DND-41 (cell line): ENCODE results near the gene GYS2.

Experiments used
- ATAC-seq: fragments of 200-7000 bp; cut with Tn5 transposase; 3 replicates; pipeline ENCODE4 v1.9.1; 2021; ENCODE audit warnings: low read depth; ENCODE audit not compliant: insufficient read depth
- DNase-seq: peaks from one replicate; pipeline ENCODE4 v3.0.0-alpha.2; 2020
- H2AFZ ChIP-seq: 2 replicates; pipeline ENCODE4 v1.6.0; 2012; ENCODE audit warnings: low read depth, low read length
- H3K27ac ChIP-seq: 2 replicates; pipeline ENCODE4 v1.5.1; 2012; ENCODE audit warnings: low read length, inconsistent platforms
- H3K27me3 ChIP-seq: fragments of 200-600 bp; sonication (generic); 2 replicates; pipeline ENCODE4 v1.6.0; 2012; ENCODE audit warnings: low read length, mild to moderate bottlenecking, inconsistent platforms; ENCODE audit not compliant: insufficient read depth, poor library complexity
- H3K36me3 ChIP-seq: 2 replicates; pipeline ENCODE4 v1.5.1; 2012; ENCODE audit warnings: low read length, inconsistent platforms; ENCODE audit not compliant: insufficient read depth
- H3K4me1 ChIP-seq: 2 replicates; pipeline ENCODE4 v1.5.1; 2012; ENCODE audit warnings: mild to moderate bottlenecking, low read length; ENCODE audit not compliant: insufficient read depth
- H3K4me2 ChIP-seq: 2 replicates; pipeline ENCODE4 v1.6.0; 2012; ENCODE audit warnings: mild to moderate bottlenecking, moderate library complexity, low read length, inconsistent platforms; ENCODE audit not compliant: insufficient read depth
- H3K4me3 ChIP-seq, 2 experiments: fragments of 200-600 bp in 1 of 2; shearing (Covaris generic) in 1 of 2; 2 replicates each; pipeline ENCODE4 v1.5.1; 2012 to 2016; ENCODE audit warnings: inconsistent platforms in 2 of 2, low read length in 2 of 2, mild to moderate bottlenecking in 2 of 2, low read depth in 1 of 2, moderate library complexity in 1 of 2
- H3K79me2 ChIP-seq: 2 replicates; pipeline ENCODE4 v1.6.0; 2012; ENCODE audit warnings: low read length, inconsistent platforms; ENCODE audit not compliant: insufficient read depth
- H3K9ac ChIP-seq: 2 replicates; pipeline ENCODE4 v1.6.0; 2012; ENCODE audit warnings: low read depth, mild to moderate bottlenecking, inconsistent platforms, low read length, moderate library complexity
- H3K9me3 ChIP-seq: 2 replicates; pipeline ENCODE4 v1.5.1; 2012; ENCODE audit warnings: low read length, moderate library complexity, mild to moderate bottlenecking, inconsistent platforms; ENCODE audit not compliant: insufficient read depth, severe bottlenecking
- H4K20me1 ChIP-seq: 2 replicates; pipeline ENCODE4 v1.6.0; 2012; ENCODE audit warnings: low read length; ENCODE audit not compliant: insufficient read depth
- EZH2 ChIP-seq: IDR thresholded peaks from 3 replicates; pipeline ENCODE4 v1.6.1; 2012; ENCODE audit warnings: borderline replicate concordance, low read depth, mild to moderate bottlenecking, moderate library complexity, low read length, inconsistent platforms; ENCODE audit not compliant: severe bottlenecking
- TF ChIP-seq, protein P1 (sequence below): IDR thresholded peaks from 2 replicates; pipeline ENCODE4 v1.5.1; 2012; ENCODE audit warnings: borderline replicate concordance, low read length, moderate library complexity, mild to moderate bottlenecking; ENCODE audit not compliant: poor library complexity, severe bottlenecking; ENCODE audit errors: extremely low read depth

Gene GYS2

DNA sequence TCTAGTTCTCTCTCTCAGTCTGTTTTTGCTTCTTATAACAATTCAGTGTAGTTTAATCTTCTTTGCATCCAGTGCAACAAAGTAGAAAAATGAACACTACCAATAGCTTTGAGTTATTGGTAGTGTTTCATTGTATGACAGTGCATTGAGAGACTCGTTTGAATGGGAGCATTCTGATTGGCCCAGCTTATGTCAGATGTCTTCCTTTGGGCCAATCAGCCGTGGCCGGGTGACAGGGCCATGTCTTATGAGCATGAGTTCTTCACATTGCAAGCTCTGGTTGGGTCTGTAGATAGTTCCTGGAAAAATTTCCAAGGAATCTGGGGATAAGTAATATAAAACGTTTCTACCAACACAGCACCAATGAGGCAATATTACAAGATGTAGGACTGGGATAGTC is 36.5 kb downstream of the GYS2 start:
- no peaks in the 10 kb centered on the region for H3K27me3 ChIP-seq
- H3K4me3 ChIP-seq = no peak overlapping the region
- H3K4me1 ChIP-seq = no peaks in the 10 kb centered on the region
- TF ChIP-seq EZH2 = no peak
- TF ChIP-seq, protein P1, sequence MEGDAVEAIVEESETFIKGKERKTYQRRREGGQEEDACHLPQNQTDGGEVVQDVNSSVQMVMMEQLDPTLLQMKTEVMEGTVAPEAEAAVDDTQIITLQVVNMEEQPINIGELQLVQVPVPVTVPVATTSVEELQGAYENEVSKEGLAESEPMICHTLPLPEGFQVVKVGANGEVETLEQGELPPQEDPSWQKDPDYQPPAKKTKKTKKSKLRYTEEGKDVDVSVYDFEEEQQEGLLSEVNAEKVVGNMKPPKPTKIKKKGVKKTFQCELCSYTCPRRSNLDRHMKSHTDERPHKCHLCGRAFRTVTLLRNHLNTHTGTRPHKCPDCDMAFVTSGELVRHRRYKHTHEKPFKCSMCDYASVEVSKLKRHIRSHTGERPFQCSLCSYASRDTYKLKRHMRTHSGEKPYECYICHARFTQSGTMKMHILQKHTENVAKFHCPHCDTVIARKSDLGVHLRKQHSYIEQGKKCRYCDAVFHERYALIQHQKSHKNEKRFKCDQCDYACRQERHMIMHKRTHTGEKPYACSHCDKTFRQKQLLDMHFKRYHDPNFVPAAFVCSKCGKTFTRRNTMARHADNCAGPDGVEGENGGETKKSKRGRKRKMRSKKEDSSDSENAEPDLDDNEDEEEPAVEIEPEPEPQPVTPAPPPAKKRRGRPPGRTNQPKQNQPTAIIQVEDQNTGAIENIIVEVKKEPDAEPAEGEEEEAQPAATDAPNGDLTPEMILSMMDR = no peak
- no peak overlapping the region for H2AFZ ChIP-seq
- no peaks in the 10 kb centered on the region for H4K20me1 ChIP-seq
- no peaks in the 10 kb centered on the region for H3K9me3 ChIP-seq
- DNase-seq (no peak), ATAC-seq (no peak)
- H3K27ac ChIP-seq = no peak overlapping the region
- H3K4me2 ChIP-seq = no peak overlapping the region
- no peak overlapping the region for H3K9ac ChIP-seq
- H3K79me2 ChIP-seq = no peaks in the 10 kb centered on the region
- H3K36me3 ChIP-seq = no peaks in the 10 kb centered on the region

DNA sequence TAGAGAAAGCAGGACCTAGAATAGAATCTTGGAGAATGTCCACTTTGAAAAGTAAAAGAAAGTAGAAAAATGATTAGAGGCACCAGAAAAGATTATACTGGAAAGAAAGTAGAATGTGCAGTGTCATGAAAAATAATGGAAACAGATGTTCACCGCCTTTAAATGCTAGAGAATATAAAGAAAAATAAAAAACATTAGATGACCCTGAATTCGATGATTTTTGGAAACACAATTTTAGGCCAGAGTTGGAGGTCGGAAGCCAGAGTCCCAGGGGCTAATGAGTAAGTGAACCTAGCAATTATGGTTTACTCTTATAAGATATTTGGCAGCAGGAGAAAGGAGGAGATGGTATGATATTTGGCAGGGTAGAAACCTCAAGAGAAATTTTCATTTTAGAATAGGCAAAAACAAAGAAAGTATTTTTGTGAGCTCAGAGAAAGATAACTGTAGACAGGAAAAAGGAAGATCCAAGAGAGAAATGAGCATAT is 37.7 kb downstream of the GYS2 start:
- Histone ChIP-seq H3K4me2 (no peak overlapping the region), H3K9me3 (no peaks in the 10 kb centered on the region), H3K27me3 (no peaks in the 10 kb centered on the region), H4K20me1 (no peaks in the 10 kb centered on the region), H3K79me2 (no peaks in the 10 kb centered on the region), H3K4me1 (no peaks in the 10 kb centered on the region), H3K9ac (no peak overlapping the region), H3K36me3 (no peaks in the 10 kb centered on the region), H2AFZ (no peak overlapping the region), H3K27ac (no peak overlapping the region), H3K4me3 (no peak overlapping the region)
- TF ChIP-seq, protein P1 = no peak
- ATAC-seq (no peak), DNase-seq (no peak)

DNA sequence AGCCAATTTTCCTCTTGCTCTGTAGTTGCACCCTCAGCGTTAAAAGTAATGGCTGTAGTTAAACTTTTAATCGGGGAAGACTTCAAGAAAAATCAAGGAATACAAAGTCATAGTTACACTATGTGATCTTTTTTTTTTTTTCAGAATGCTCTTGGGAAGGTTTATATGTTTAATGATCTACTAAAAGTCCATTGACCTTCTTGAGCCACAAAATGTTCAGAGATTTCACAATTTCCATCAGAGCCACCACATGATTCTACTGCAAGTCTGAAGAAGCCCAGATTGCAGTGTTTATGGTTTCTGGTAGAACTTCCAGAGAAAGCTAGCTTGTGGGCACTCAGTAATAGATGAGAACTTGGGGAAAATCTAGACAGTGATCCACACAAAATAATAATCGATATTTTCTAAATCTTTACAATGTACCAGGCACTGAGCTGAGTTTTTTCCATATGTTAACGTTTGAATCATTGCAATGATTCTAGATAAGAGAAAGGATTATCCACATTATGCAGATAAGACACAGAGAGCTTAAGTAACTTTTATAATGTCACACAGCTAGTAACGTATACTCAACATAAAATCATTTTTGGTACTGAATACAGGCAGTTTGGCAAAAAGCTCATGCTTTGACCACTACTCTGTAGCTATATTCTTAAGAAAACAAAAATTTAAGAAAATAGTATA is 38.3 kb downstream of the GYS2 start:
- no peak overlapping the region for H3K9ac ChIP-seq
- H3K79me2 ChIP-seq = no peaks in the 10 kb centered on the region
- no peak overlapping the region for H3K4me2 ChIP-seq
- no peak overlapping the region for H3K27ac ChIP-seq
- H3K4me1 ChIP-seq = no peaks in the 10 kb centered on the region
- no peaks in the 10 kb centered on the region for H4K20me1 ChIP-seq
- no peaks in the 10 kb centered on the region for H3K27me3 ChIP-seq
- no peak overlapping the region for H3K4me3 ChIP-seq
- ATAC-seq (no peak), DNase-seq (no peak)
- TF ChIP-seq, protein P1 = no peak
- no peak for TF ChIP-seq EZH2
- no peak overlapping the region for H2AFZ ChIP-seq
- no peaks in the 10 kb centered on the region for H3K36me3 ChIP-seq
- H3K9me3 ChIP-seq = no peaks in the 10 kb centered on the region

DNA sequence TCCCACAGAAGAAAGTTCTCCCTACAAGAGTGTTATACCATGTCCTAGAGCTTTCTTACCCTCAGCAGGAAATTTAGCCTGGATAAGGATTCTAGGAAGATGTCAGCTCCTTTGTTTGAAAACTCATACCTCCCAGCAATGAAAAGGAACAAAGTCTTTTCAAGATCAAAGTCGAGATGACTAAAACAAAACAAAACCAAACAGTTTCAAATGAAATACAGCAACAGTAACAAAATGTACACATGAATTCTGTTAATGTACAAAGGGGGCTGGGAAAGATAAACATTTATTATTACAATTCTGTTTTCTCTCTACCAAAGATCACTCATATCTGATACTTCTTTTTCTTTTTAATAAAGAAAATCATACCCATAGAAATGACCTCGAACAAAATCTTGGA is 41.8 kb downstream of the GYS2 start:
- Histone ChIP-seq H3K4me2 (no peak overlapping the region), H3K9ac (no peak overlapping the region), H3K79me2 (no peaks in the 10 kb centered on the region), H3K4me1 (no peaks in the 10 kb centered on the region), H3K27me3 (no peaks in the 10 kb centered on the region), H3K9me3 (no peaks in the 10 kb centered on the region), H3K4me3 (no peak overlapping the region), H2AFZ (no peak overlapping the region), H3K27ac (no peak overlapping the region), H3K36me3 (no peaks in the 10 kb centered on the region), H4K20me1 (no peaks in the 10 kb centered on the region)
- TF ChIP-seq, protein P1 = no peak
- no peak for TF ChIP-seq EZH2
- DNase-seq = no peak
- no peak for ATAC-seq
